ENCODE results near the gene CYTH2.

DNA sequence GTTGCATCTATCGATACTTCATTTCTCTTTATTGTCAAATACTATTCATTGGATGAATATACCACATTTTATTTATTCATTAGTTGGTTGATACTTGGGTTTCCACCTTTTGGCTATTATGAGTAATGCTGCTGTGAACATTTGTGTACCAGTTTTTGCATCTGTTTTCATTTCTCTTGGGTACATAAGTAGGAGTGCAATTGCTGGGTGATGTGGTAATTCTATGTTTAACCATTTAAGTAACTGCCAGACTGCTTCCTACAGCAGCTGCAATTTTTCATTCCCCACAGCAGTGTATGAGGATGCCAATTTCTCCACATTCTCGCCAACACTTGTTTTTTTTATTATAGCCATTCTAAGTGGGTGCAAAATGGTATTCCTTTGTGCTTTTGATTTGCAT is 11.2 kb upstream of the CYTH2 start:
- TF ChIP-seq, protein P1, sequence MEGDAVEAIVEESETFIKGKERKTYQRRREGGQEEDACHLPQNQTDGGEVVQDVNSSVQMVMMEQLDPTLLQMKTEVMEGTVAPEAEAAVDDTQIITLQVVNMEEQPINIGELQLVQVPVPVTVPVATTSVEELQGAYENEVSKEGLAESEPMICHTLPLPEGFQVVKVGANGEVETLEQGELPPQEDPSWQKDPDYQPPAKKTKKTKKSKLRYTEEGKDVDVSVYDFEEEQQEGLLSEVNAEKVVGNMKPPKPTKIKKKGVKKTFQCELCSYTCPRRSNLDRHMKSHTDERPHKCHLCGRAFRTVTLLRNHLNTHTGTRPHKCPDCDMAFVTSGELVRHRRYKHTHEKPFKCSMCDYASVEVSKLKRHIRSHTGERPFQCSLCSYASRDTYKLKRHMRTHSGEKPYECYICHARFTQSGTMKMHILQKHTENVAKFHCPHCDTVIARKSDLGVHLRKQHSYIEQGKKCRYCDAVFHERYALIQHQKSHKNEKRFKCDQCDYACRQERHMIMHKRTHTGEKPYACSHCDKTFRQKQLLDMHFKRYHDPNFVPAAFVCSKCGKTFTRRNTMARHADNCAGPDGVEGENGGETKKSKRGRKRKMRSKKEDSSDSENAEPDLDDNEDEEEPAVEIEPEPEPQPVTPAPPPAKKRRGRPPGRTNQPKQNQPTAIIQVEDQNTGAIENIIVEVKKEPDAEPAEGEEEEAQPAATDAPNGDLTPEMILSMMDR (conservative IDR thresholded peaks at IDR 0.05; ENCODE audit: low read length), result no peak
- no peak for TF ChIP-seq EZH2phosphoT487 (IDR thresholded peaks at IDR 0.05; ENCODE audit: borderline replicate concordance)

All from Loucy (cell line).